Mucosa of descending colon (tissue), 3 donors: ENCODE measurements around the gene ECT2. TPM values are rescaled to one million over a fixed set of nuclear protein-coding genes. Genes with fewer than 3 reads are reported as not detected.
A peak's percentile ranks its signal among the peaks of the same experiment; 100 is the strongest.
"Not testable (repeated sequence)": the region's sequence is repeated elsewhere in the genome, so short reads cannot be mapped to it uniquely, and the experiment has no call there.

ENCODE experiments used
- ATAC-seq: fragments of 200-7000 bp; cut with Tn5 transposase; one replicate; pipeline ENCODE4 v1.9.1; 2020; ENCODE audit warnings: mild to moderate bottlenecking, moderate library complexity
- DNase-seq, 3 donors: peaks; one replicate each; pipeline ENCODE4 v3.0.0-alpha.2; 2020
- H3K36me3 ChIP-seq: fragments of 200-600 bp; one replicate; pipeline ENCODE4 v1.8.0; 2021; ENCODE audit warnings: low read depth, mild to moderate bottlenecking
- H3K4me1 ChIP-seq: fragments of 200-600 bp; one replicate; pipeline ENCODE4 v1.8.0; 2021; ENCODE audit warnings: low read depth, mild to moderate bottlenecking
- H3K4me3 ChIP-seq: fragments of 200-600 bp; one replicate; pipeline ENCODE4 v1.8.0; 2021; ENCODE audit warnings: mild to moderate bottlenecking
- H3K9me3 ChIP-seq: fragments of 200-600 bp; one replicate; pipeline ENCODE4 v1.8.0; 2021; ENCODE audit warnings: mild to moderate bottlenecking
- CTCF ChIP-seq: fragments of 200-600 bp; IDR thresholded peaks from one replicate; pipeline ENCODE4 v1.8.0; 2022; ENCODE audit warnings: antibody characterized with exemption, mild to moderate bottlenecking
- intact Hi-C, 2 donors: fragments of 100-400 bp; cut with DNase I in 1 of 2; cut with micrococcal nuclease in 1 of 2; formaldehyde crosslinking; loops; one replicate each; pipeline versions ENCODE4 v1.11.0 to v1.11.1; 2022; cut with DNase I, micrococcal nuclease
- long read RNA-seq, 2 donors: library from polyadenylated mRNA; unstranded; transcript quantifications; one replicate each; pipeline ENCODE4 v2.0.0, GENCODE V29; 2019 to 2021
- total RNA-seq, 3 donors: library from RNA; stranded (reverse); fragmentation: NEBNext Ultra II Directional in 2 of 3; extraction: Animal tissue kit (Norgen Biotek cat#: 25700) in 2 of 3; gene quantifications; one replicate each; pipeline versions ENCODE4 v1.2.1 to v1.2.4, GENCODE V29; 2021 to 2023
- donor health status: DM: no; HTN: no; CAD: no; lungs with moderate emphysema.
- donor health status: DM: no; HTN: no; CAD: no.
- donor health status: DM: no; HTN: yes; CAD: no.

The ECT2 gene
- 10 to 100 TPM; 14.8 to 30.2 (median 14.9) TPM for total RNA-seq
- long read RNA-seq, donor 1, full-length matches to known transcripts: 1 of 2 reads
- long read RNA-seq, donor 1, partial matches to known transcripts: 0 of 2 reads
- long read RNA-seq, donor 1, other reads (novel, unspliced or antisense): 1 of 2 reads
- long read RNA-seq, donor 2, partial matches to known transcripts: 1 of 2 reads
- long read RNA-seq, donor 2, other reads (novel, unspliced or antisense): 1 of 2 reads

- Histone ChIP-seq H3K36me3 (no peaks in the 10 kb centered on the region), H3K9me3 (no peaks in the 10 kb centered on the region), H3K4me3 (peak within 1 kb of the TSS; percentile 67), H3K4me1 (peaks cover 11% of the 10 kb centered on the region)
- DNase-seq (peak; percentile 99), ATAC-seq (peak; percentile 97)
- intact Hi-C loops: no loop called here
- peak; percentile 73 for TF ChIP-seq CTCF
Observed at GRCh38 chr3:172750368-172751174, at the start of gene ECT2. Gene ECT2, plus strand, starts transcription at chr3:172750726. Its CDS starts 3,805 bp downstream, at chr3:172754531.

- intact Hi-C loops: no loop called here
- DNase-seq (no peak), ATAC-seq (no peak)
- Histone ChIP-seq H3K36me3 (no peaks in the 10 kb centered on the region), H3K4me3 (no peak overlapping the region), H3K4me1 (peaks cover 26% of the 10 kb centered on the region), H3K9me3 (no peaks in the 10 kb centered on the region)
- TF ChIP-seq CTCF: no peak
Observed at GRCh38 chr3:172700936-172701455, 49.5 kb upstream of the ECT2 start.

- Histone ChIP-seq H3K36me3 (no peaks in the 10 kb centered on the region), H3K4me3 (no peak overlapping the region), H3K9me3 (no peaks in the 10 kb centered on the region), H3K4me1 (peaks cover 19% of the 10 kb centered on the region)
- intact Hi-C loops: no loop called here
- TF ChIP-seq CTCF: no peak
- DNase-seq (peak in 1 of 3 donors; percentile 49), ATAC-seq (peak; percentile 78)
Observed at GRCh38 chr3:172701751-172702150, 48.8 kb upstream of the ECT2 start.

GRCh38 chr3:172702256-172702655 is 48.3 kb upstream of the ECT2 start:
- intact Hi-C loops: no loop called here
- no peaks in the 10 kb centered on the region for H3K36me3 ChIP-seq
- H3K9me3 ChIP-seq: no peaks in the 10 kb centered on the region
- H3K4me1 ChIP-seq: peaks cover 14% of the 10 kb centered on the region
- DNase-seq (no peak), ATAC-seq (no peak)
- H3K4me3 ChIP-seq: no peak overlapping the region
- no peak for TF ChIP-seq CTCF

- H3K4me1 ChIP-seq, DNase-seq, H3K36me3 ChIP-seq, ATAC-seq, intact Hi-C loops, H3K4me3 ChIP-seq, H3K9me3 ChIP-seq: not testable (repeated sequence)
Observed at GRCh38 chr3:172702731-172703130, 47.8 kb upstream of the ECT2 start.

- DNase-seq: no peak
- TF ChIP-seq CTCF: no peak
- Histone ChIP-seq H3K36me3 (no peaks in the 10 kb centered on the region), H3K4me3 (no peak overlapping the region), H3K9me3 (no peaks in the 10 kb centered on the region), H3K4me1 (peaks cover 13% of the 10 kb centered on the region)
- intact Hi-C loops: no loop called here
- no peak for ATAC-seq
Observed at GRCh38 chr3:172704001-172704400, 46.5 kb upstream of the ECT2 start.
